Endothelial cell of umbilical vein (primary cell): ENCODE data around the gene RGS2. TPM values are rescaled to one million over a fixed set of nuclear protein-coding genes. Genes with fewer than 3 reads are reported as not detected.

Source experiments
- BruUV-seq: library from RNA; stranded (reverse); fragments of 400-500 nt; replicated peaks from 2 replicates; lab custom pipeline; 2021; lab: Mats Ljungman, UMichigan
- CTCF ChIA-PET: fragments of 300-600, 350-600 bp; sonication (Branson Sonifier 250); formaldehyde crosslinking; loops from one replicate; lab custom pipeline; 2021; ENCODE audit warnings: antibody characterized with exemption, inconsistent platforms; lab: Charles Lee
- POLR2A ChIA-PET: fragments of 300-600, 350-600 bp; sonication (Branson Sonifier 250); formaldehyde crosslinking; loops from one replicate; lab custom pipeline; 2021; ENCODE audit warnings: antibody characterized with exemption, inconsistent platforms; lab: Charles Lee
- DNase-seq: peaks from one replicate; pipeline ENCODE4 v3.0.0-alpha.2; 2011; ENCODE audit warnings: low read depth, low spot score
- FAIRE-seq: peaks from 2 replicates; lab custom pipeline; 2011; peaks lifted over from hg19 to GRCh38; lab: Jason Lieb, UNC
- H2AFZ ChIP-seq: 2 replicates; pipeline ENCODE4 v1.6.0; 2012; ENCODE audit warnings: low read depth, low read length, control low read depth, inconsistent platforms
- H3K27ac ChIP-seq: 2 replicates; pipeline ENCODE4 v1.5.1; 2011; ENCODE audit warnings: low read depth, mild to moderate bottlenecking, control low read depth, low read length, moderate library complexity; ENCODE audit not compliant: insufficient read depth
- H3K27me3 ChIP-seq, 2 experiments: 2 replicates each; pipeline versions ENCODE4 v1.6.0 to v1.6.1; 2011; ENCODE audit warnings: low read length in 2 of 2, mixed read lengths in 1 of 2; ENCODE audit not compliant: control insufficient read depth in 2 of 2, insufficient read depth in 2 of 2
- H3K36me3 ChIP-seq, 2 experiments: 2 replicates in 1 of 2; 3 replicates in 1 of 2; pipeline ENCODE4 v1.5.1; 2011; ENCODE audit warnings: low read length in 2 of 2, mild to moderate bottlenecking in 1 of 2, moderate library complexity in 1 of 2; ENCODE audit not compliant: control insufficient read depth in 2 of 2, insufficient read depth in 2 of 2; ENCODE audit errors: extremely low read depth in 1 of 2
- H3K4me1 ChIP-seq: 3 replicates; pipeline ENCODE4 v1.5.1; 2011; ENCODE audit warnings: mild to moderate bottlenecking, low read length; ENCODE audit not compliant: control insufficient read depth, insufficient read depth; ENCODE audit errors: extremely low read depth
- H3K4me2 ChIP-seq: 2 replicates; pipeline ENCODE4 v1.6.1; 2011; ENCODE audit warnings: low read length, control low read depth, mixed read lengths; ENCODE audit not compliant: insufficient read depth
- H3K4me3 ChIP-seq, 3 experiments: fragments of 200-600 bp in 1 of 3; sonication (generic), shearing (Covaris generic) in 1 of 3; replicated peaks in 1 of 3; 2 replicates each; pipeline ENCODE4 v1.5.1; 2011 to 2016; ENCODE audit warnings: control low read depth in 3 of 3, low read length in 3 of 3, mild to moderate bottlenecking in 2 of 3, inconsistent platforms in 1 of 3, low read depth in 1 of 3, moderate library complexity in 1 of 3; ENCODE audit not compliant: insufficient read depth in 1 of 3
- H3K79me2 ChIP-seq: 2 replicates; pipeline ENCODE4 v1.6.0; 2012; ENCODE audit warnings: low read length, inconsistent platforms; ENCODE audit not compliant: control insufficient read depth, insufficient read depth
- H3K9ac ChIP-seq: replicated peaks from 2 replicates; pipeline ENCODE3; 2011; ENCODE audit warnings: low read length, control low read depth; ENCODE audit not compliant: insufficient read depth; ENCODE audit errors: extremely low read depth
- H3K9me1 ChIP-seq: replicated peaks from 3 replicates; pipeline ENCODE4 v1.6.0; 2011; ENCODE audit warnings: mild to moderate bottlenecking, low read length; ENCODE audit not compliant: control insufficient read depth, insufficient read depth; ENCODE audit errors: extremely low read depth
- H3K9me3 ChIP-seq: replicated peaks from 2 replicates; pipeline ENCODE4 v1.5.1; 2012; ENCODE audit warnings: low read length, inconsistent platforms; ENCODE audit not compliant: control insufficient read depth, insufficient read depth
- H4K20me1 ChIP-seq: replicated peaks from 2 replicates; pipeline ENCODE3; 2011; ENCODE audit warnings: mild to moderate bottlenecking, low read length; ENCODE audit not compliant: control insufficient read depth, insufficient read depth; ENCODE audit errors: extremely low read depth
- EZH2 ChIP-seq: IDR thresholded peaks from 2 replicates; pipeline ENCODE4 v1.6.1; 2012; ENCODE audit warnings: borderline replicate concordance, low read depth, mild to moderate bottlenecking, moderate library complexity, low read length, inconsistent platforms; ENCODE audit not compliant: severe bottlenecking
- FOS ChIP-seq: IDR thresholded peaks from 2 replicates; pipeline ENCODE4 v1.6.1; 2011; ENCODE audit warnings: mild to moderate bottlenecking, low read length, moderate library complexity, borderline replicate concordance; ENCODE audit not compliant: insufficient read depth
- GATA2 ChIP-seq: IDR thresholded peaks from 2 replicates; pipeline ENCODE4 v1.7.0; 2011; ENCODE audit warnings: low read depth, mild to moderate bottlenecking, moderate library complexity, mixed read lengths, low read length; ENCODE audit not compliant: insufficient read length, insufficient read depth
- JUN ChIP-seq: IDR thresholded peaks from 2 replicates; pipeline ENCODE4 v1.6.1; 2011; ENCODE audit warnings: borderline replicate concordance, low read depth; ENCODE audit not compliant: insufficient read length, insufficient read depth
- MAX ChIP-seq: IDR thresholded peaks from 2 replicates; pipeline ENCODE4 v1.6.1; 2011; ENCODE audit not compliant: insufficient read depth, insufficient read length
- MYC ChIP-seq: IDR thresholded peaks from one replicate; pipeline ENCODE4 v1.6.1; 2011; ENCODE audit warnings: mild to moderate bottlenecking, low read depth, low read length
- POLR2A ChIP-seq: IDR thresholded peaks from 2 replicates; pipeline ENCODE4 v1.6.1; 2012; ENCODE audit warnings: low read depth, mild to moderate bottlenecking, control low read depth, low read length
- POLR2AphosphoS5 ChIP-seq: IDR thresholded peaks from 2 replicates; pipeline ENCODE4 v1.6.1; 2012; ENCODE audit warnings: low read depth, mild to moderate bottlenecking, control low read depth, low read length, moderate library complexity; ENCODE audit not compliant: insufficient read depth
- dilution Hi-C: fragments of 300-500 bp; cut with MboI; formaldehyde crosslinking; loops from one replicate; pipeline ENCODE4 v1.15.0; 2019; ENCODE audit warnings: low sequenced_read_pairs; ENCODE audit not compliant: extremely low pct_ligation_motif_present
- intact Hi-C: fragments of 100-400 bp; cut with micrococcal nuclease; formaldehyde crosslinking; loops from one replicate; pipeline ENCODE4 v1.10.0; 2022
- polyA plus RNA-seq, 4 experiments: library from polyadenylated mRNA; depleted of rRNA in 3 of 4; stranded (reverse) in 3 of 4; unstranded in 1 of 4; fragments of >200 nt; gene quantifications; 2 replicates each; pipeline versions ENCODE4 v1.2.1 to v1.2.3, GENCODE V29; 2011 to 2012; ENCODE audit warnings: missing spikeins in 1 of 4
- total RNA-seq: library from RNA; stranded (reverse); gene quantifications from 2 replicates; pipeline ENCODE4 v1.2.3, GENCODE V29; 2021
- TF ChIP-seq, protein P1 (sequence below), 2 donors: IDR thresholded peaks; 1 replicate in 1 of 2; 2 replicates in 1 of 2; pipeline ENCODE4 v1.5.1; 2011; ENCODE audit warnings: low read length in 2 of 2, mild to moderate bottlenecking in 2 of 2, moderate library complexity in 2 of 2, control low read depth in 1 of 2, inconsistent platforms in 1 of 2, low read depth in 1 of 2; ENCODE audit not compliant: insufficient read depth in 1 of 2; ENCODE audit errors: extremely low read depth in 1 of 2

RGS2 gene
- total and polyA plus RNA-seq, 2 donors (not counting 3 experiments of a cell fraction or from before 2014, with no cell fraction given): 6.1 to 9.1 TPM

- no peak overlapping the region for H3K4me2 ChIP-seq
- no peak overlapping the region for H3K4me3 ChIP-seq
- no peak overlapping the region for H2AFZ ChIP-seq
- no TSS peak for BruUV-seq
- no peaks in the 10 kb centered on the region for H3K27me3 ChIP-seq
- H4K20me1 ChIP-seq: no peaks in the 10 kb centered on the region
- H3K4me1 ChIP-seq: no peaks in the 10 kb centered on the region
- dilution Hi-C loops: no loop called here
- H3K36me3 ChIP-seq: no peaks in the 10 kb centered on the region
- H3K9me3 ChIP-seq: no peaks in the 10 kb centered on the region
- ChIA-PET CTCF (interaction anchor here (0.7 kb wide), 1 partner anchor 15 kb away, joined by 3 read pairs; no protein-coding TSS in a partner anchor), POLR2A (no interaction called here)
- TF ChIP-seq, protein P1, sequence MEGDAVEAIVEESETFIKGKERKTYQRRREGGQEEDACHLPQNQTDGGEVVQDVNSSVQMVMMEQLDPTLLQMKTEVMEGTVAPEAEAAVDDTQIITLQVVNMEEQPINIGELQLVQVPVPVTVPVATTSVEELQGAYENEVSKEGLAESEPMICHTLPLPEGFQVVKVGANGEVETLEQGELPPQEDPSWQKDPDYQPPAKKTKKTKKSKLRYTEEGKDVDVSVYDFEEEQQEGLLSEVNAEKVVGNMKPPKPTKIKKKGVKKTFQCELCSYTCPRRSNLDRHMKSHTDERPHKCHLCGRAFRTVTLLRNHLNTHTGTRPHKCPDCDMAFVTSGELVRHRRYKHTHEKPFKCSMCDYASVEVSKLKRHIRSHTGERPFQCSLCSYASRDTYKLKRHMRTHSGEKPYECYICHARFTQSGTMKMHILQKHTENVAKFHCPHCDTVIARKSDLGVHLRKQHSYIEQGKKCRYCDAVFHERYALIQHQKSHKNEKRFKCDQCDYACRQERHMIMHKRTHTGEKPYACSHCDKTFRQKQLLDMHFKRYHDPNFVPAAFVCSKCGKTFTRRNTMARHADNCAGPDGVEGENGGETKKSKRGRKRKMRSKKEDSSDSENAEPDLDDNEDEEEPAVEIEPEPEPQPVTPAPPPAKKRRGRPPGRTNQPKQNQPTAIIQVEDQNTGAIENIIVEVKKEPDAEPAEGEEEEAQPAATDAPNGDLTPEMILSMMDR (IDR thresholded peaks at IDR 0.05; ENCODE audit: extremely low read depth in 1 of 2, insufficient read depth in 1 of 2, low read depth in 1 of 2, low read length in 2 of 2): no peak
- TF ChIP-seq FOS (no peak), EZH2 (no peak), MAX (no peak), MYC (no peak), POLR2AphosphoS5 (no peak), POLR2A (no peak), GATA2 (no peak), JUN (no peak)
- no peaks in the 10 kb centered on the region for H3K79me2 ChIP-seq
- FAIRE-seq (no peak), DNase-seq (no peak)
- no peaks in the 10 kb centered on the region for H3K9me1 ChIP-seq
- no peak overlapping the region for H3K27ac ChIP-seq
- intact Hi-C loops: no loop called here
- no peak overlapping the region for H3K9ac ChIP-seq
These were observed 38.1 kb downstream of the RGS2 start for GRCh38 chr1:192846950-192847349.
